CD4-positive, alpha-beta T cell treated with Interleukin-1 beta for 1 hour (primary cell): Measurements from ENCODE around the gene C3orf20.
"Not testable (repeated sequence)": the region's sequence is repeated elsewhere in the genome, so short reads cannot be mapped to it uniquely, and the experiment has no call there.

Source experiments
- DNase-seq, 2 donors: peaks; one replicate each; pipeline ENCODE4 v3.0.0-alpha.2; 2020 to 2022

The C3orf20 gene

GRCh38 chr3:14703128-14703750 is 28.3 kb downstream of the C3orf20 start:
- DNase-seq: no peak

- no peak for DNase-seq
Measured at GRCh38 chr3:14703791-14704190, 28.9 kb downstream of the C3orf20 start.

- no peak for DNase-seq
Measured at GRCh38 chr3:14706096-14706495, 31.2 kb downstream of the C3orf20 start.

- no peak for DNase-seq
Measured at GRCh38 chr3:14716591-14716990, 41.6 kb downstream of the C3orf20 start.

- DNase-seq: no peak
Measured at GRCh38 chr3:14717307-14717706, 42.4 kb downstream of the C3orf20 start.

GRCh38 chr3:14718539-14718938 is 43.6 kb downstream of the C3orf20 start:
- DNase-seq: no peak

- DNase-seq: no peak
Measured at GRCh38 chr3:14719006-14719405, 44.1 kb downstream of the C3orf20 start.

- no peak for DNase-seq
Measured at GRCh38 chr3:14721126-14721864, 46.4 kb downstream of the C3orf20 start.

- no peak for DNase-seq
Measured at GRCh38 chr3:14725013-14725412, 50.1 kb downstream of the C3orf20 start.

GRCh38 chr3:14725564-14726440 is 50.9 kb downstream of the C3orf20 start:
- DNase-seq: no peak

GRCh38 chr3:14726441-14726780 is 51.5 kb downstream of the C3orf20 start:
- DNase-seq: no peak

- no peak for DNase-seq
Measured at GRCh38 chr3:14728113-14728512, 53.2 kb downstream of the C3orf20 start.

GRCh38 chr3:14730703-14731382 is 55.9 kb downstream of the C3orf20 start:
- DNase-seq: no peak

- no peak for DNase-seq
Measured at GRCh38 chr3:14740983-14741382, 66.0 kb downstream of the C3orf20 start.

- no peak for DNase-seq
Measured at GRCh38 chr3:14741510-14741909, 66.6 kb downstream of the C3orf20 start.

GRCh38 chr3:14744556-14744955 is 69.6 kb downstream of the C3orf20 start:
- no peak for DNase-seq

- no peak for DNase-seq
Measured at GRCh38 chr3:14750650-14751049, 75.7 kb downstream of the C3orf20 start.

- not testable (repeated sequence) for DNase-seq
Measured at GRCh38 chr3:14752979-14753378, 78.0 kb downstream of the C3orf20 start.

- no peak for DNase-seq
Measured at GRCh38 chr3:14757153-14757700, 82.3 kb downstream of the C3orf20 start.

- DNase-seq: no peak
Measured at GRCh38 chr3:14758297-14758696, 83.4 kb downstream of the C3orf20 start.

- DNase-seq: no peak
Measured at GRCh38 chr3:14758959-14759358, 84.0 kb downstream of the C3orf20 start.

- no peak for DNase-seq
Measured at GRCh38 chr3:14760185-14760584, 85.2 kb downstream of the C3orf20 start.

GRCh38 chr3:14761121-14761672 is 86.3 kb downstream of the C3orf20 start:
- DNase-seq: no peak
